GM12892 (cell line): ENCODE results near the gene NYAP2.

Experiments used
- POLR2A ChIP-seq: IDR thresholded peaks from 2 replicates; pipeline ENCODE4 v1.6.1; 2011; ENCODE audit warnings: low read depth, low read length, control low read depth
- POLR2AphosphoS5 ChIP-seq: IDR thresholded peaks from 2 replicates; pipeline ENCODE4 v1.6.1; 2011; ENCODE audit warnings: low read depth, low read length, control low read depth

- TF ChIP-seq POLR2AphosphoS5 (no peak), POLR2A (no peak)
Measured at GRCh38 chr2:225598426-225598825, 198.9 kb downstream of the NYAP2 start.
